DMS 273 treated with DMSO at 0.1 percent for 48 hours (cell line): ENCODE data around the gene USP11.
"Not testable (repeated sequence)": the region's sequence is repeated elsewhere in the genome, so short reads cannot be mapped to it uniquely, and the experiment has no call there.

Source experiments
- DNase-seq: peaks from one replicate; lab custom pipeline; 2025; lab: John Stamatoyannopoulos, UW

Gene USP11

GRCh38 chrX:47247206-47247998 is 14.6 kb downstream of the USP11 start:
- no peak for DNase-seq

GRCh38 chrX:47247999-47248320 is 15.2 kb downstream of the USP11 start:
- no peak for DNase-seq

- no peak for DNase-seq
These were observed 15.8 kb downstream of the USP11 start for GRCh38 chrX:47248576-47248975.

- DNase-seq, result peak; percentile 41
These were observed 17.2 kb downstream of the USP11 start for GRCh38 chrX:47250017-47250347.

GRCh38 chrX:47257620-47258019 is 24.8 kb downstream of the USP11 start:
- not testable (repeated sequence) for DNase-seq

- no peak for DNase-seq
These were observed 31.8 kb downstream of the USP11 start for GRCh38 chrX:47264483-47265173.

GRCh38 chrX:47266643-47267042 is 33.8 kb downstream of the USP11 start:
- no peak for DNase-seq

GRCh38 chrX:47272013-47272408 is 39.2 kb downstream of the USP11 start:
- DNase-seq, result no peak

GRCh38 chrX:47273011-47273730 is 40.4 kb downstream of the USP11 start:
- DNase-seq, result no peak

GRCh38 chrX:47278691-47279090 is 45.9 kb downstream of the USP11 start:
- no peak for DNase-seq

GRCh38 chrX:47283015-47283771 is 50.4 kb downstream of the USP11 start:
- DNase-seq, result peak; percentile 30

- DNase-seq, result not testable (repeated sequence)
These were observed 51.8 kb downstream of the USP11 start for GRCh38 chrX:47284616-47285015.

- no peak for DNase-seq
These were observed 53.1 kb downstream of the USP11 start for GRCh38 chrX:47285836-47286320.

- no peak for DNase-seq
These were observed 60.3 kb downstream of the USP11 start for GRCh38 chrX:47293106-47293505.

GRCh38 chrX:47296766-47297365 is 64.1 kb downstream of the USP11 start:
- DNase-seq, result no peak

- DNase-seq, result no peak
These were observed 65.1 kb downstream of the USP11 start for GRCh38 chrX:47297874-47298273.
